Tibial nerve (tissue), 3 donors: ENCODE data around the gene SEC16B.

Experiments
- POLR2A ChIP-seq, 2 donors: fragments of 450-650 bp; IDR thresholded peaks; one replicate each; pipeline ENCODE4 v1.6.1; 2017; ENCODE audit warnings: antibody characterized with exemption in 2 of 2, mild to moderate bottlenecking in 2 of 2, moderate library complexity in 2 of 2
- TF ChIP-seq, protein P1 (sequence below), 5 experiments: fragments of 200-600 bp in 3 of 5; fragments of 450-650 bp in 2 of 5; sonication (generic) in 3 of 5; IDR thresholded peaks; one replicate each; pipeline ENCODE4 v1.5.1; 2016 to 2019; ENCODE audit warnings: antibody characterized with exemption in 5 of 5, mild to moderate bottlenecking in 3 of 5, moderate library complexity in 2 of 5

DNA sequence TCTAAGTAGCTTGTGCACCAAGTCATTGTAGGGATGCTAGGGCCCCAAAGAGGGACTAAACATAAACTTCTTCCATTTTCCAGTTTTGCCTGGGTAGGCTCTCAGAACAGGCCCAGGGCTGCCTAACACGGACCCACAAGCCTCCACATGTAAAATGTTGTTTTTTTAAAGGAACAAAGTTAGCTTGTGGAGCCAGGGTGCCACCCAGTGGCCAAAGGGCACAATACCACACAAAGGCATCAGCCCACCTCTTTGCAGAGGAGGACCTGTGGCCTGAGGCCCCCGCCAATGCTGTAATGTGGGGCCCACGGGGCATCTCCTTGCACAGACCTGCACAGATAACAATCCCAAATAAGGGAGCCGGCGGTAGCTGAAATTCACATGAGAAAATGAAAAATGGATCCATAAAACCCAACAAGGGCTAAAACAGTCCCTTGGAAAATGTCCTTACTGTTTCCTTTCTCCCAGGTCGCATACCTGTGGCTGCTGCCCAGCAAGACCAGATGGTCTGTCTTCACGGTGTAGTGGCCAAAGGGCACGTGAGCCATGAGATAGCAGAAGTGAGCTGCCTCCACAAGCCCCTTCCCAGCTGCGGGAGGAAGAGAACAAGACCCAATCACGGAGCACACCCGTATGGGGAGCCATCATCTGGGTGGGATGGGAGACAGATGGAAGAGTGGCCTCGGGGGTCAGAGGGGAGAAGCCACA is 23.8 kb downstream of the SEC16B start:
- no peak for TF ChIP-seq POLR2A (IDR thresholded peaks at IDR 0.05)
- TF ChIP-seq, protein P1, sequence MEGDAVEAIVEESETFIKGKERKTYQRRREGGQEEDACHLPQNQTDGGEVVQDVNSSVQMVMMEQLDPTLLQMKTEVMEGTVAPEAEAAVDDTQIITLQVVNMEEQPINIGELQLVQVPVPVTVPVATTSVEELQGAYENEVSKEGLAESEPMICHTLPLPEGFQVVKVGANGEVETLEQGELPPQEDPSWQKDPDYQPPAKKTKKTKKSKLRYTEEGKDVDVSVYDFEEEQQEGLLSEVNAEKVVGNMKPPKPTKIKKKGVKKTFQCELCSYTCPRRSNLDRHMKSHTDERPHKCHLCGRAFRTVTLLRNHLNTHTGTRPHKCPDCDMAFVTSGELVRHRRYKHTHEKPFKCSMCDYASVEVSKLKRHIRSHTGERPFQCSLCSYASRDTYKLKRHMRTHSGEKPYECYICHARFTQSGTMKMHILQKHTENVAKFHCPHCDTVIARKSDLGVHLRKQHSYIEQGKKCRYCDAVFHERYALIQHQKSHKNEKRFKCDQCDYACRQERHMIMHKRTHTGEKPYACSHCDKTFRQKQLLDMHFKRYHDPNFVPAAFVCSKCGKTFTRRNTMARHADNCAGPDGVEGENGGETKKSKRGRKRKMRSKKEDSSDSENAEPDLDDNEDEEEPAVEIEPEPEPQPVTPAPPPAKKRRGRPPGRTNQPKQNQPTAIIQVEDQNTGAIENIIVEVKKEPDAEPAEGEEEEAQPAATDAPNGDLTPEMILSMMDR (IDR thresholded peaks at IDR 0.05) = peak; percentile 66 to 79 (median 71)
